HG02798 (cell line): Measurements from ENCODE around the gene MAP4.
"Not testable (repeated sequence)": the region's sequence is repeated elsewhere in the genome, so short reads cannot be mapped to it uniquely, and the experiment has no call there.

Source experiments
- ATAC-seq: cut with Tn5 transposase; IDR thresholded peaks from one replicate; pipeline ENCODE4 v1.9.1; 2021; ENCODE audit warnings: mild to moderate bottlenecking; ENCODE audit not compliant: unreplicated experiment, poor library complexity

MAP4 gene

DNA sequence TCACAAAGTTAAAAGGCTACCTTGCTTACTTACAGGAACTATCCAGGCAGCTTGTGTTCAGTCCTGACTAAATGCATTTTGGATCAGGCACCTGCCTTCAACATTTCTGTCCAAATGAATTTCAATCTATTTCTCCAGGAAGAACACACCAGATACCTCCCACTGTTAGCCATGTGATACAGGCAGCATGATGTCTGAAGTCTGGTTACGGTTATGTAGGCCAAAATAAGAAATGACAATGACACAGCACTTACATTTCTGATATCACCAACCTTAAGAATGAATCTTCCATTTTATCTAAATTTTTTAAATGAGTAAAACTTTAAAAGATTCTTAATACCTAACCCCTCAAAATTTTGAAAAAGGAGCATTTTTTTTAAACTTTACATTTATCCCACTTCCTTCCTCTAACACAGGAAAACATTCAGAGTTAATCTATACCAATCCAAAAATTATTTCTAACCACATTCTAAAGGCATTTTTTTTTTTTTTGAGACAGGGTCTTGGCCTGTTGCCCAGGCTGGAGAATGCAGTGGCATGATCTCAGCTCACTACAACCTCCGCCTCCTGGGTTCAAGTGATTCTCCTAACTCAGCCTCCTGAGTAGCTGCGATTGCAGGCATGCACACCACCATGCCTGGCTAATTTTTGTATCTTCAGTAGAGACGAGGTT, at the start of gene MAP4:
MAP4 (minus strand) TSS at position 116 of the 673 bp plus-strand sequence. CDS start 17,556 bp downstream, outside the sequence.
- no peak for ATAC-seq

- no peak for ATAC-seq
Measured at GRCh38 chr3:48065035-48065434, 48.8 kb upstream of the MAP4 start.

DNA sequence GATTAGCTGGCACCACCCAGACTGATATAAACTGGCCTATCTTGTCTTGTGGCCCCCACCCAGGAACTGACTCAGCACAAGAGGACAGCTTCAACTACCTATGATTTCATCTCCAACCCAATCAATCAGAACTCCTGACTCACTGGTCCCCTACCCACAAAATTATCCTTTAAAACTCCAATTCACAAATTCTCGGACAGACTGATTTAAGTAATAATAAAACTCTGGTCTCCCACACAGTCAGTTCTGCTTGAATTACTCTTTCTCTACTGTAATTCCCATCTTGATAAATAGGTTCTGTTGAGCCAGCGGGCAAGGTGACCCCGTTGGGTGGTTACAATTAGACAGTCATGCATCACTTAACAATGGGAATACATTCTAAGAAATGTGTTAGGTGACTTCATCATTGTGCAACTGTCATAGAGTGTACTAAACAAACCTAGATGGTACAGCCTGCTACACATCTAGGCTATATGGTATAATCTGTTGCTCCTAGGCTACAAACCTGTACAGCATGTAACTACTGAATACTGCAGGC, 48.1 kb upstream of the MAP4 start:
- ATAC-seq, result no peak

GRCh38 chr3:48061586-48061985, 45.4 kb upstream of the MAP4 start:
- not testable (repeated sequence) for ATAC-seq

GRCh38 chr3:48058091-48058490, 41.9 kb upstream of the MAP4 start:
- ATAC-seq, result no peak

DNA sequence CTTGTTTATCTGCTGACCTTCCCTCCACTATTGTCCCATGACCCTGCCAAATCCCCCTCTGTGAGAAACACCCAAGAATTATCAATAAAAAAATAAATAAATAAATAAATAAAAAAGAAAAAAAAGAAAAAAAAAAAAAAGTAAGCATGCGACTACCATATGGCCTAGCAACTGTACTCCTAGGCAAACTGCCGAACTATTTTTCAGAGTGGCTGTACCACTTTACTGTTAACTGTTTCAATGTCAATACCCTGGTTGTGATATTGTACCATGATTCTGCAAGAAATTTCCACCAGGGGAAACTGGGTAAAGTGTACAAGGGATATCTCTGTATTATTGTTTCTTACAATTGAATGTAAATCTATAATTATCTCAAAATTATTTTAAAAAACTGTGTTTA, 41.3 kb upstream of the MAP4 start:
- no peak for ATAC-seq

GRCh38 chr3:48047841-48048464, 31.7 kb upstream of the MAP4 start:
- ATAC-seq, result no peak

GRCh38 chr3:48042071-48042760, 26.0 kb upstream of the MAP4 start:
- ATAC-seq, result no peak

GRCh38 chr3:48039487-48040190, 23.4 kb upstream of the MAP4 start:
- ATAC-seq, result no peak

DNA sequence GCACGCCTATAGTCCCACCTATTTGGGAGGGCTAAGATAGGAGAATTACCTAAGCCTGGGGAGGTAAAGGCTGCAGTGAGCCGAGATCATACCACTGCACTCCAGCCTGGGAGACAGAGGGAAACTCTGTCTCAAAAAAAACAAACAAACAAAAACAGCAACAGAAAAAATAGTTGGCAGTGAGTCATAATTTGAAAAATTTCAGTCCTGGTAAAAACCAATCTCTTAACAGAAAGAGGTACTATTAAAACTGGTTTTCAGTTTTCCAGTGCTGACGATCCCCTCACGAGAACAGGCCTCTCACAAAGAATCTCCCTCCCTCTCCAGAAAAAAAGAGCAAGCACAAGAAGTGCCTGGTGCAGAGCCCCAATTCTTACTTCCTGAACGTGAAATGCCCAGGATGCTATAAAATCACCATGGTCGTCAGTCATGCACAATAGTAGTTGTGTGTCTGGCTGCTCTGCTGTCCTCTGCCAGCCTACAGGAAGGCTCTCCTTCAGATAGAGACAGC, 22.8 kb upstream of the MAP4 start:
- ATAC-seq, result no peak

- ATAC-seq, result no peak
Measured at GRCh38 chr3:48034000-48034516, 17.8 kb upstream of the MAP4 start.

- ATAC-seq, result no peak
Measured at GRCh38 chr3:48030188-48030587, 14.0 kb upstream of the MAP4 start.

- no peak for ATAC-seq
Measured at GRCh38 chr3:48026951-48027908, 11.0 kb upstream of the MAP4 start.

- no peak for ATAC-seq
Measured at GRCh38 chr3:48026098-48026497, 9.9 kb upstream of the MAP4 start.

DNA sequence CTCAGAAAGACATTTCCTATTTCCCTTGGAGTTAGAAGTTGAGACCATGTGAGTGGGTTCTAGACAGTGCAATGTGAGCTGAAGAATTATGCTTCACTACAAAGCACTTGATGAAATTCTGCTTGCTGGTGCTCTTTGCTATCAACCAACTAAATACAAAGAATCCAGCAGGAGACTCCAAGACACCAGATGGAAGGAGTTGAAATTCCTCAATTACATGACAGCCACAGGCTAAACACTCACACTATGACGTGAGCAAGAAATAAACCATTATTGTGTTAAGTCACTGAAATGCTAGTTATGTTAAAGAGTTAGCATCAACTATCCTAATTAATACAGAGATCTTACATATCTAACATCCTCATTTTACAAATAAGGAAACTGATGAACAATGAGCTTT, 8.2 kb upstream of the MAP4 start:
- ATAC-seq, result no peak

GRCh38 chr3:48023377-48023776, 7.2 kb upstream of the MAP4 start:
- no peak for ATAC-seq

- ATAC-seq, result no peak
Measured at GRCh38 chr3:48022178-48022577, 6.0 kb upstream of the MAP4 start.

- no peak for ATAC-seq
Measured at GRCh38 chr3:48018841-48019240, 2.6 kb upstream of the MAP4 start.
